ENCODE results near the gene ZNF512B.

GRCh38 chr20:63940071-63940471, 29.7 kb downstream of the ZNF512B start:
- TF ChIP-seq CTCF (IDR thresholded peaks at IDR 0.05), result no peak
- no peak for TF ChIP-seq POLR2A (IDR thresholded peaks at IDR 0.05)

All from ovary (tissue), 3 donors.